ENCODE measurements around the gene DRICH1.
"Not testable (repeated sequence)": the region's sequence is repeated elsewhere in the genome, so short reads cannot be mapped to it uniquely, and the experiment has no call there.

The DRICH1 gene

DNA sequence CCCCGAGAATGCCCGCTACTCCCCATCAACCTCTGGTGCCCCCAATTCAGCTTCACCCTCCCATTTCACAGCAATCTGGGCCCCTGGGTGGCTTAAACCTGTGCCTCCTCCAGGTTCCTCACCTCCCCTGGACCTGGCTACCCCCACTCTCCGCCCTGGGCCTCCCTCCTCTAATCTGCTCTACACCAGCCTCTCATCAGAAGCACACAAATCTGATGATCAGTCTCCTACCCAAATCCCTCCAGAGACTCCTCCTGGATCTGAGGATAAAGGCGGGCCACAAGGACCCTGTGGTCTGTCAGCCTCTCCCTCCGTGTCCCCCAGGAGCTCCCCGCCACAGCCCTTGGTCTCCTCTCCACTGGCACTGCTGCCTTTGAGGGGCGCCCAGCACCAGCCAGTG lies 28.9 kb downstream of the DRICH1 start:
- in situ Hi-C loops (cut with MboI; ENCODE audit: low sequenced_read_pairs) = no loop called here

DNA sequence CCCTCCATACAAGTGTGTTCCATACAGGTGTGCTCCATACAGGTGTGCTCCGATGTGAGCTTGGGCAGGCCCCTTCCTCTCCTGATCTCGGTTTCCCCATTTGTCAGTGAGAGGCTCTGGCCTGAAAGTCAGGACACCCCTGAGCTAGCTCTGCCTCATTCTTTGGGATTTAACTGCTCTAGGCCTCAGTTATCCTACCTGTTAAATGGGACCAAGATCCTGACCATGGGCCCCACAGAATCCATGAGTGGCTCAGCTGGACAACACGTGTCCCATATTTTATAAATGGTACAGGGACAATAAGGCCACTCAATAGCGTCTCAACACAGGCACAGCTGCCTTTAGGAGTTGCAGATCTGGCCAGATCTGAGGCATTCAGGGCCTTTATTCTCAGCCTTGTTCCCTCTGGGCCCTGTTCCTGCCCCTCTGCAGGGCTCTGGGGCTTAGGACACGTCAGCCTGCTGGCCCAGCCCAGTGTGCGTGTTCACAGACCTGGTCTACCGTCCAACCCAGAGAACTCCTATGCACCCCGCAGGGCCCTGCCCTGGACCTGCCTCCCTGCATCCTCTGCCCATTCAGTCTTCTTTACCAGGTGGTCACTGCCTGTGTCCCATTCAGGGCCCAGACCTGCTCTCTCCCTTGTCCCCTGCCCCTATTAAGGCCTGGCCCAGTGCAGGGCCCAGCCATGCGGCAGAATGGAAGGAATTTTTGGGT lies 33.2 kb downstream of the DRICH1 start:
- in situ Hi-C loops (cut with MboI; ENCODE audit: low sequenced_read_pairs) = no loop called here

DNA sequence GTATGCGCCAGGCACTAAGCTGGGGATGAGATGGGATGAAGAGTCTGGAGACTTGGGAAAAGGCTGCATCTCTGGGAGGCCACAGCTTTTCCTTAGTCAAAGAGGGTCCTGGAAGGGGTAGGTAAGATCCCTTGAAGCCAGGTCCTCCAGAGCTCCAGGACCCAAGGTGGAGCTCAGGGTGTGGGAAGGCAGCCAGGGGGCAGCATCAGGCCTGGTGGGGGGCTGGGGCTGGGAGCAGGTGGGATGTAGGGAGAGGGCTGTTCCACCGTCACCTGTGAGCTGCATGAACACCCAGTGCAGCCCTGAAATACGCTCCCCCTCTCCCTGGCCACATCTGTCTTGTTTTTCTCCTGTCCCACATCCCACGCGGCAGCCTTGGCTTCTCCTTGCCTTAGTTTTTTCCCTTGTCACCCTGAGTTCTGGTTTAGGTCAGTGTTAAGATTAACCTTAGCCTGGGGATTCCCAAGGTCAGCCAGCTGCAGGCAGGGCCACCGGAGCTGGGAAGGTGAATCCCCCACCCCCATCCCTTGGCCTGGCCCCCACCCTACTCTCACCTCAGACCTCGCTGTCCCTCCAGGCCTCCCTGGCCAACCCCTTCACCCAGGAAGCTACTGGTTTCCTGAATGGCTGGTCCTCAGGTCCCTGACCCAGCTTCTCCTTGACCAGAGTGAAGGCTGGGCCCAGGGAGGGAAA lies 34.4 kb downstream of the DRICH1 start:
- in situ Hi-C loops (cut with MboI; ENCODE audit: low sequenced_read_pairs) = not testable (repeated sequence)

DNA sequence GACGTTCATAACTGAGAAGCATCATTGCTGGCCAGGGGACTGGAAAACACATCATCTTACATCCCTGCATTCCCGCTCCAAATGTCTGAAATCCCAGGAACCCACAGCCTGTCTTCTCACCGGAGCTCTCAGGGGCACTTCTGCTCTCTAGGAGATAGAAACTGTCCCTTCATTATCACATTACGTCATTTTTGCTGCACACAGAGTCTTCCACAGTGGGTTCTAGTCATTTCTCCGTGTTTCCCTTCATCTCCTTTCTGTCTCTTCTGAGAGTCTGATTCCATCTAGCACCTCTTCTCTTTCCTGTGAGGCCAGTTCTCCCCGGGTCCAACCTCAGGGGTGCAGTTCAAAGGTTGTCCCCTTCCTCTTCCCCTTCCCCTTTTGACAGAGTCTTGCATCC lies 36.2 kb downstream of the DRICH1 start:
- in situ Hi-C loops (cut with MboI; ENCODE audit: low sequenced_read_pairs) = not testable (repeated sequence)

DNA sequence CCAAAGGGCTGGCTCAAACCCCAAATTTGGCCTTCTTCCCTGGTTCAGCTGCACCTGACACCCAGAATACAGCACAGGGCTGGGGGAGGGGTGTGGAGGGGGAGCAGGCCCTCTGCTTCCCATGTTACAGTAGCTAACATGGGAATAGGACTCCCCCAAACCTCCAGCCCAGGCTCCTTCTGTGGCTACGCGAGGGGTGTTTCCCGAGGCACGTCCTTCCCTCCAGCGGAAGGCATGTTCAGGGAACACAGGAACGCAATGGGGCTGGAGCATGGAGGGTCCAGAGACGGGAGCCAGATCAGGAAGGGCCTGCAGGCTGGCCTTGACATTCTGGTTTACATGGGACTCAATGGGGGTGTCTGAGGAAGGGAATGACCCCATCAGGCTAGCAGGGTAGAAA lies 40.3 kb downstream of the DRICH1 start:
- in situ Hi-C loops (cut with MboI; ENCODE audit: low sequenced_read_pairs) = no loop called here

DNA sequence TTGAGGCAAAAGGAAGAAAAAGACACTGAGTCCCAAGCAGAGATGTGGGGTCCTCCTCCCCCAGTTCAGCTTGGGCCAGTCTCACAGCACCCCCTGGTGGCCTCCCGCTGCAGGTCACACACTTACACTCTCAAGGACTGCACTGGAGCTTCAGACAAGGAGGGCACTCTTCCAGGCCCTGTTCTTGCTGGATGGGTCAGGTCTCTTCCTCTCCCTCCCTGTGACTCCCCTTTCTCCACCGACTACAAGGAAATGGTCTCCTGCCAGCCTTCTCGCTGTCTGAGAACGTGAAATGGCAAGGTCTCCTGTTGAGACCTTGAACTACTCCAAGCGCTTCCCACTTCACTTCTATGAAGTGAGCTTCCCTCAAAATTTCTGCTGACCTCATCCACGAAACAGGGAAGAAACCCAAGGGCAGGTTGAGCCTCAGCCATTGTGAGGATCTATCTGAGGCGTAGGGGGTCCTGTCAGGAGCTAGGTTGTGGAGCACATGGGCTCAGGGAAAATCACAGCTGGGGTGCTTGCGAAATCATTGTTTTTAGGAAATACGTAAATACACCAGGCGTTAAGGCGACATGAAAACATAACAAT lies 40.8 kb downstream of the DRICH1 start:
- in situ Hi-C loops (cut with MboI; ENCODE audit: low sequenced_read_pairs) = no loop called here

- in situ Hi-C loops (cut with MboI; ENCODE audit: low sequenced_read_pairs) = no loop called here
These were observed 48.3 kb downstream of the DRICH1 start for GRCh38 chr22:23583836-23584235.

- in situ Hi-C loops (cut with MboI; ENCODE audit: low sequenced_read_pairs) = no loop called here
These were observed 49.0 kb downstream of the DRICH1 start for GRCh38 chr22:23583153-23583552.

DNA sequence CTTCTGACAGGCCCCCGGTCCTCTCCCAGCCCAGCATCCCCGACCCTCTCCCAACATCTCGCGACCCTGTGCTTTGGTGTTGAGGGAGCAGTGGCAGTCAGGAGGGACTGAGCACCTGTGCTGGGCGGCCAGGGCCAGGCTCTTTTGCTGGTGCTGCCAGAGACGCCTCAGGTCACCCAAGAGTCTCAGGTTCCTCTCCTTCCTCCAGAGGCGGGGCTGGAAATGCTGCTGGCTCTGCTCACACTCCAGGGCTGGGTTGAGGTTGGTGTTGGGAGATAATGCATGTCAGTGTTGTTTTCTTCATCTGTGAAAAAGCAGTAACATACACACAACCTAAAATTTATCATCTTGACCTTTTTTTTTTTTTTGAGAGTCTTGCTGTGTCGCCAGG lies 50.9 kb downstream of the DRICH1 start:
- in situ Hi-C loops (cut with MboI; ENCODE audit: low sequenced_read_pairs) = no loop called here

- in situ Hi-C loops (cut with MboI; ENCODE audit: low sequenced_read_pairs) = no loop called here
These were observed 51.4 kb downstream of the DRICH1 start for GRCh38 chr22:23580576-23581259.

- in situ Hi-C loops (cut with MboI; ENCODE audit: low sequenced_read_pairs) = no loop called here
These were observed 52.1 kb downstream of the DRICH1 start, which contains the start of gene IGLL1 for GRCh38 chr22:23579870-23580575. IGLL1 (minus strand) TSS chr22:23580290; CDS start chr22:23580190, 100 bp downstream.

GRCh38 chr22:23579280-23579679 lies 52.8 kb downstream of the DRICH1 start:
- in situ Hi-C loops (cut with MboI; ENCODE audit: low sequenced_read_pairs) = no loop called here

DNA sequence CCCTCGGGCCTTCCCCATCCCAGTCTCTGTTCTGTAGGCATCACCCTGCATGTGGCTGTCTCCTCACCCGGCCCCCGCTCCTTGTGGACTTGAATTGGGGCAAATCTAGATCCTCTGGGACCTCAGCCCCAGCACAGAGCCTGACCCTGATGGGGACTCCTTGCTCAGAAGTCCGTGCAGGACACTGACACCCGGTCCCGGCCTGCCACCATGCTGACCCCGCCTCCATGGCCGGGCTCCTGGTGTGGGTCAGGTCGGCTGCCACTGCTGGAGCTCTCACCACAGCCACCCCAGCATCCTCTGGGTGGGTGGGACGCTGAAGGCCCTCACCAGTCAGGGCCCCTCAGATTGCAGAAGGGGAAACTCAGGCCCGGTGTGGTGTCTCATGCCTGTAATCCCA lies 53.8 kb downstream of the DRICH1 start:
- in situ Hi-C loops (cut with MboI; ENCODE audit: low sequenced_read_pairs) = no loop called here

DNA sequence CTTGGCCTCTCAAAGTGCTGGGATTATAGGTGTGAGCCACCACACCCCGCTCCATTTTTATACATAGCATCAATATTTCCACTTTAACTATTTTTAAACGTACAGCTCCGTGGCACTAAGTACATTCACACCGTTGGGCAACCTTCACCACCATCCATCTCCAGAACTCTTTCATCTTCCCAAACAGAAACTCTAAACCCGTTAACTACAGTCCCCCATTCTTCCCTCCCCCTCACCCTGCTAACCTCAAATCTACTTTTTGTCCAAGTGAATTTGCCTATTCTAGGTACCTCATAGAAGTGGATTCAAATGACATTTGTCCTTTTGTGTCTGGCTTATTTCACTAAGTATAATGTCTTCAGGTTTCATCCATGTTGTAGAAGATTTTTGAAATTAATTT lies 55.4 kb downstream of the DRICH1 start:
- in situ Hi-C loops (cut with MboI; ENCODE audit: low sequenced_read_pairs) = no loop called here

- in situ Hi-C loops (cut with MboI; ENCODE audit: low sequenced_read_pairs) = no loop called here
These were observed 56.5 kb downstream of the DRICH1 start for GRCh38 chr22:23575601-23576000.

DNA sequence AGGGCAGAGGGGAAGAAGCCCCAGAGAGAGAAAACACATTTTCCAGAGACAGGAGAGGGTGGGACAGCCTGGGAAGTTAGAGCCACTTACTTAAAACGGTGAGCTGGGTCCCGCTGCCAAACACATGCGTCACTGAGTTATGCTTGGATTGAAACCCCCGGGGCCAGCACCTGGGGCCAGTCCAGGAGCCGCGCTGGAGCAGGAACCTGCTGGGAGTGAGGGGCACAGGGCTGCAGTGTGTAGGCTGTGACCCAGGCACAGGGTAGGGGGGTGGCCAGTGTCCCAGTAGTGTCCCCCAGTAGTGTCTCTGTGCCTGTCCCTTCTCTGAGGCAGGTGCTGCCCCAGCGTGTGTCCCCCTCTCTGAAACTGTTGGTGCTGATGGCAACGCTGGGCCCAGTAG lies 57.2 kb downstream of the DRICH1 start:
- in situ Hi-C loops (cut with MboI; ENCODE audit: low sequenced_read_pairs) = no loop called here

DNA sequence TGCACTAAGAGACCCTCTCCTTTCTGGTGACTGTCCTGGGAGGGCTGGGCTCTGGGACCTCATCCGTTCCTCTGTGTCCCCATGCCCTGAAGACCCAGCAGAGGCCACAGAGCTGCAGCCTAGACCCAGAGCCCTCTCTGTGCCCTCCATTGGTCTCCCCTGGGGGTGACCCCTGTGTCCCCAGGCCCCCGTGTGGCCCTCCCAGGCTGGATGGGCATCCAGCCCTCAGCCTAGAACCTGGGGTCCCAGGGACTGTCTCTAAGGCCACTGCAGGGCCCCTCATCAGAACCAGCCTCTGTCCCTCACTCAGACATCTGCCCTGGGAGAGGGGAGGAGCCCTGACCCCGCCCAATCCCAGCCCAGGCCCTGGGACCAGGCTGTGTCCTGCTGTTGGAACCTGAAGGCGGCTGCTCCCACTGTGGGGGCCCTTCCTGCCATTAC lies 57.7 kb downstream of the DRICH1 start:
- in situ Hi-C loops (cut with MboI; ENCODE audit: low sequenced_read_pairs) = no loop called here

DNA sequence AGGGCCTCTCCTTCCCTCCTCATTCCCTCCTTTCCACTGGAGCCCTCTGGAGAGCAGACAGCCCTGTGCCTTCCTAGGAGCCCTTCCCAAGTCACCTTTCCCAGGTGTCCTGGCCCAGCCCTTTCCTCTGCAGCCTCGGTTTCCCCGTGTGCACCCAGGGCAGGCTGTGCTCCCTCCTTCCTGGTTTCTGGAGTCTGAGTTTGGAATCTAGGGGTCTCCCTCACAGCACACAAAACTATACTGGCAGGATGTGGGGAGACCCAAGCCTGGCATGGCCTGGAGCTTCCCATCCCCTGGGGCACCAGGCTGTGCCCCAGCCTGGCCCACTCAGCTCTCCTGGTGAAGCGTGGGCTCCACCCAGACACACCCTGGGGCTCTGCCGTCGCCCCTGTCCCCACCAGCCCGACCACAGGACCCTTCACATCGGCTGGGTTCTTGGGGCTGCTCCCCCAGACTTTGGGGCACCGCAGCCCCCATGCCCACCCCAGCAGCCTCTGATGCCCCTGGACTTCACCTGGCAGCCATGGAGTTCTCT lies 58.4 kb downstream of the DRICH1 start:
- in situ Hi-C loops (cut with MboI; ENCODE audit: low sequenced_read_pairs) = not testable (repeated sequence)

DNA sequence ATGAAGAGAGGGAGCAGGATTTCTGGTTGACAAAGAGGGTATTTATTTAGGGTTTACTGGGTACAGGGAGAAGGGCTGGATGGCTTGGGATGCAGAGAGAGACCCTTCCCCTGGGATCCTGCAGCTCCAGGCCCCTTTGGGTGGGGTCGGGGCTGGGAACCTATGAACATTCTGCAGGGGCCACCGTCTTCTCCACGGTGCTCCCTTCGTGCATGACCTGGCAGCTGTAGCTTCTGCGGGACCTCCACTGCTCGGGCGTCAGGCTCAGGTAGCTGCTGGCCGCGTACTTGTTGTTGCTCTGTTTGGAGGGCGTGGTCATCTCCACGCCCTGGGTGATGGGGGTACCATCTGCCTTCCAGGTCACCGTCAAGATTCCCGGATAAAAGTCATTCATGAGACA lies 59.0 kb downstream of the DRICH1 start:
- in situ Hi-C loops (cut with MboI; ENCODE audit: low sequenced_read_pairs) = not testable (repeated sequence)

DNA sequence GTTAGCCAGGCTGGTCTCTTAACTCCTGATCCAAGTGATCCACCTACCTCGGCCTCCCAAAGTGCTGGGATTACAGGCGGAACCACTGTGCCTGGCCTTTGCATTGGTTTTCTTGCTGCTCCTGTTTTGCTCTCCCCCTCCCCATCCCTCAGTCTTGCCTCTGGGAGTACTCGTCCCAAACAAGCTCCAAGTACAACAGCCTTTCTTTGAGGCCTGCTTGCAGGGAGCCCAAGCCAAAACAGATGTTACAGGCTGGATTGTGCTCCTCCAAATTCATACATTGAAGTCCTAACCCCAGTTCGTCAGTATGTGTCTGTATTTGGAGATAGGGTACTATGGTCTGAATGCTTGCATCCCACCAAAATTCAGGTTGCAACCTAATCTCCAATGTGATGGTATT lies 60.6 kb downstream of the DRICH1 start:
- in situ Hi-C loops (cut with MboI; ENCODE audit: low sequenced_read_pairs) = no loop called here

GRCh38 chr22:23570681-23571080 lies 61.4 kb downstream of the DRICH1 start:
- in situ Hi-C loops (cut with MboI; ENCODE audit: low sequenced_read_pairs) = no loop called here

All from hTERT RPE-1 (cell line).